ENCODE measurements around the gene PRKCE.

The PRKCE gene

GRCh38 chr2:46123013-46123412, 471.5 kb downstream of the PRKCE start:
- no peak for DNase-seq (ENCODE audit: low read depth)
- no peak overlapping the region for H3K4me3 ChIP-seq (ENCODE audit: low read depth, low read length)

- H3K4me3 ChIP-seq (ENCODE audit: low read depth, low read length): no peak overlapping the region
- DNase-seq (ENCODE audit: low read depth): no peak
Measured at GRCh38 chr2:46125798-46126197, 474.3 kb downstream of the PRKCE start.

GRCh38 chr2:46126571-46126970, 475.1 kb downstream of the PRKCE start:
- H3K4me3 ChIP-seq (ENCODE audit: low read depth, low read length): no peak overlapping the region
- no peak for DNase-seq (ENCODE audit: low read depth)

GRCh38 chr2:46127176-46127575, 475.7 kb downstream of the PRKCE start:
- H3K4me3 ChIP-seq (ENCODE audit: low read depth, low read length): no peak overlapping the region
- no peak for DNase-seq (ENCODE audit: low read depth)

- no peak overlapping the region for H3K4me3 ChIP-seq (ENCODE audit: low read depth, low read length)
- no peak for DNase-seq (ENCODE audit: low read depth)
Measured at GRCh38 chr2:46130511-46130910, 479.0 kb downstream of the PRKCE start.

GRCh38 chr2:46132996-46133395, 481.5 kb downstream of the PRKCE start:
- DNase-seq (ENCODE audit: low read depth): no peak

GRCh38 chr2:46134531-46135227, 483.2 kb downstream of the PRKCE start:
- DNase-seq (ENCODE audit: low read depth): no peak
- H3K4me3 ChIP-seq (ENCODE audit: low read depth, low read length): no peak overlapping the region

More at GRCh38 chr2:46132996-46133395, 481.5 kb downstream of the PRKCE start:
- H3K4me3 ChIP-seq (ENCODE audit: low read depth, low read length): no peak overlapping the region

GRCh38 chr2:46135228-46135855, 483.9 kb downstream of the PRKCE start:
- DNase-seq (ENCODE audit: low read depth): no peak
- H3K4me3 ChIP-seq (ENCODE audit: low read depth, low read length): no peak overlapping the region

- DNase-seq (ENCODE audit: low read depth): no peak
- H3K4me3 ChIP-seq (ENCODE audit: low read depth, low read length): no peak overlapping the region
Measured at GRCh38 chr2:46135958-46136357, 484.5 kb downstream of the PRKCE start.

GRCh38 chr2:46136481-46136880, 485.0 kb downstream of the PRKCE start:
- no peak for DNase-seq (ENCODE audit: low read depth)
- H3K4me3 ChIP-seq (ENCODE audit: low read depth, low read length): no peak overlapping the region

GRCh38 chr2:46136953-46137352, 485.5 kb downstream of the PRKCE start:
- DNase-seq (ENCODE audit: low read depth): no peak
- H3K4me3 ChIP-seq (ENCODE audit: low read depth, low read length): no peak overlapping the region

GRCh38 chr2:46142546-46143428, 491.3 kb downstream of the PRKCE start:
- H3K4me3 ChIP-seq (ENCODE audit: low read depth, low read length): no peak overlapping the region
- DNase-seq (ENCODE audit: low read depth): no peak

GRCh38 chr2:46143429-46144132, 492.1 kb downstream of the PRKCE start:
- DNase-seq (ENCODE audit: low read depth): no peak

GRCh38 chr2:46144133-46144800, 492.8 kb downstream of the PRKCE start:
- no peak for DNase-seq (ENCODE audit: low read depth)
- H3K4me3 ChIP-seq (ENCODE audit: low read depth, low read length): no peak overlapping the region

More at GRCh38 chr2:46143429-46144132, 492.1 kb downstream of the PRKCE start:
- no peak overlapping the region for H3K4me3 ChIP-seq (ENCODE audit: low read depth, low read length)

- H3K4me3 ChIP-seq (ENCODE audit: low read depth, low read length): no peak overlapping the region
- DNase-seq (ENCODE audit: low read depth): no peak
Measured at GRCh38 chr2:46145017-46145416, 493.5 kb downstream of the PRKCE start.

GRCh38 chr2:46145840-46146239, 494.4 kb downstream of the PRKCE start:
- H3K4me3 ChIP-seq (ENCODE audit: low read depth, low read length): no peak overlapping the region
- no peak for DNase-seq (ENCODE audit: low read depth)

- no peak overlapping the region for H3K4me3 ChIP-seq (ENCODE audit: low read depth, low read length)
- no peak for DNase-seq (ENCODE audit: low read depth)
Measured at GRCh38 chr2:46146866-46147502, 495.5 kb downstream of the PRKCE start.

- no peak for DNase-seq (ENCODE audit: low read depth)
- H3K4me3 ChIP-seq (ENCODE audit: low read depth, low read length): no peak overlapping the region
Measured at GRCh38 chr2:46147626-46148368, 496.3 kb downstream of the PRKCE start.
